NB4 (cell line): ENCODE results near the gene UNC5A.

Source experiments
- CTCF ChIP-seq: IDR thresholded peaks from one replicate; pipeline ENCODE4 v1.5.1; 2012; ENCODE audit warnings: low read depth, low read length
- POLR2A ChIP-seq: IDR thresholded peaks from 2 replicates; pipeline ENCODE4 v1.6.1; 2011; ENCODE audit warnings: mild to moderate bottlenecking; ENCODE audit not compliant: insufficient read length; ENCODE audit errors: extremely low read depth

- TF ChIP-seq CTCF (no peak), POLR2A (no peak)
These were observed 31.4 kb upstream of the UNC5A start for GRCh38 chr5:176778921-176779465.
